GM18502 (cell line): Measurements from ENCODE around the gene NTM.

Experiments
- ATAC-seq: cut with Tn5 transposase; IDR thresholded peaks from one replicate; pipeline ENCODE4 v1.9.1; 2021; ENCODE audit warnings: mild to moderate bottlenecking; ENCODE audit not compliant: unreplicated experiment, poor library complexity

The NTM gene

DNA sequence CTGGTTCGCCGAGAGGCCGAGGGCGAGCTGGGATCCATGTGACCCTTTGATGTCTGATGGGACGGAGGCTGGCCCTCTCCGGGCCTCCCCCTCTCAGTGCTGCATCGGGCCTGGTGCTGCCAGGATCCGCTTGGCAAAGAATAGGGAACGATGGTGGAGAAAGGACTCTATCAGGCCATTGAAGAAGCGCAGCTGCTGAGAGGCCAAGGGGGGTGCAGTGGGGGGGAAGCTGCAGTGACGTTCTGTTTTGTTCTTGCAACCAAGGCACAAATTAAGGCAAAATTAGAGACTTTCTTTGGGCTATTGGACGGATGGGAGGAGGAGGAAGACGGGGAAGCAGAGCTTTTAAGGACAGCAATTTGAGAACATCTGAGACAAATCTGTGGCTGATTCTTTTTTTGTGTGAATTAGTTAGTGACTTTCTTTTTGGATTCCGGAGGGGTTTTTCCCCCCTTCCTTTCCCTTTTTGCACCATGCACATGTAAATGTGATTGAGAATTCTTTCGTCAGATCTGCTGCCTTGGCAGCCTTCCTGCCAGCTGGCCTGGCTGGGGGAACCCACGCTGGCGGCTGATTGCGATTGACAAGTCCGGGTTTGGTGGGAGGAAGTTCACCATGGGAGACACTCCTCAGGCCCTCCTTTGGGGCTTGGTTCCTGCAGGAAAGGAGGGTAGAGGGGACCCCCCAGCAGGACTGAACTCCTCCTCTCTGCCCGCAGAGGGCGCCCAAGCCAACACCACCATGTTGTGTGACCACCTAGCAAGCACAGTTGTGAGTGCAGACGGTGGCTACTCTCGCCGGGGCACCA, 214.6 kb downstream of the NTM start:
- no peak for ATAC-seq

DNA sequence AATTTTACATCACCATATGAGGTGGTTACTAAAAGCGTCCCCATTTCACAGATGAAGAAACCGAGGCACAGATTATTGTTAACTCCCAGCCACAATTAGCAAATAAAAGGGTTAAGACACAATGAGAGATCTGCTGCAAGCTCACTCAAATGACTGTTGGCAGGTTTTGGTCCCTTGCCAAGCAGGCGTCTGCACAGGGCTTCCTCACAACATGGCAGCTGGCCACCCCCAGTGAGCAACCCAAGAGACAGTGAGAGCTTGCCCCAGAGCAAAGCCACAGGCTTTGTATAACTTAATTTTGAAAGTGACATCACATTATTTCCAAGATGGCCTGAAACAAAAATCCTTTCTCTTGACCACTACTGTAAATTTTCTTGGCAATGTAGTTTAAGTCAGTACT, 217.6 kb downstream of the NTM start:
- no peak for ATAC-seq

DNA sequence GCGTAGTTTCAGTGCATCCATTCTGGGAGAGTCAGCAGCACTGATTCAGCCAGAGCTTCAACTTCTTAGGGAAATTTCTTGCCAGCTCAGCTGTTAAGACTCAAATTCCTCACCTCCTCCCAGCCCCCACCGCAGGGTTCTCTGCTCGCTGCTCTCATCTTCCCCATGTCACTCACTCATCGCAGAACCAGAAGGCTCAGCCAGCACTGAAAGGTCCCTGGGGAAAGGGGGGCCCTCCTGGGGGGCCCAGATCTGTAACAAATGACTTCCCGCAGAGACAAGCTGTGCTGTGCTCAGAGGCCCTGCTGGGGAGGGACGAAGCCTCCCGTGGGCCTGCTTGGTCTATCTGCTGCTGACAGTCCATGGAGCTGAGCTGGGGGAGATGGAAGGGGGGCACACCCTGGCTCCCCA, 220.6 kb downstream of the NTM start:
- no peak for ATAC-seq

DNA sequence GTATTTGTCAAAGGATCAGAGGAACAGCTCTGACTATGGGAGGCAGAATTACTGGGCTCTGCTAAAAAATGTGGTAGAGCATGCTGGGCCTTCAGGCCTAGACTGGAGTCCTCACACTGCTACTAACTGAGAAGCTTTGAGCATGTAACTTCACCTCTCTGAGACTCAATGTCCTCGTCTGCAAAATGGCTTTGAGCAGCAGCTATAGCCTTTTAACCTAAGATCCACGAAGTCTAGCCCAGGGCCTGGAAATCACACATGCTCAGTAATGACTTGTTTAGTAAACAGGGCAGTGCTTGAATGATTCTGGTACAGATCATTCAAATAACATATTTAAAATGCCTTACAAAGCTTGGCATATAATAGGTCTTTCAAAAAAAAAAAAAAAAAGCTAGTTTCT, 221.7 kb downstream of the NTM start:
- no peak for ATAC-seq

DNA sequence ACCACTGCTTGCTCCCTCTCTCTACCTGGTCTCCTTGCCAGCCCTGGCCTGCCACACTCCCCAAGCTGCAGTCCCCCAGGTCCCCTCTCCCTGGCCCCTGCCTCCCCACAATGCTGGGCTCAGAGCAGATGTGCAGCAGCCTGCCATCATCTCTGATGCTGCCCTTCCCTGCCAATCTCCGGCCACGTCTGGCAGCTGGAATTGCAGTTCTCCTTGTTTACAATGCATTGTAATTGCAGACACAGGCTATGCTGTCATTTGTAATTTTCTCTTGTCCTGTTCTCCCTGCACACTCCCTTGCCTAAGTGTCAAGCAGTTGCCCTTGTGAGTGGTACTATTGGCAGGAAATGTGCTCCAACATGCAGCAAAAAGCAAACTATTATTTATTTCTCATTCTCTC, 222.3 kb downstream of the NTM start:
- ATAC-seq: no peak

DNA sequence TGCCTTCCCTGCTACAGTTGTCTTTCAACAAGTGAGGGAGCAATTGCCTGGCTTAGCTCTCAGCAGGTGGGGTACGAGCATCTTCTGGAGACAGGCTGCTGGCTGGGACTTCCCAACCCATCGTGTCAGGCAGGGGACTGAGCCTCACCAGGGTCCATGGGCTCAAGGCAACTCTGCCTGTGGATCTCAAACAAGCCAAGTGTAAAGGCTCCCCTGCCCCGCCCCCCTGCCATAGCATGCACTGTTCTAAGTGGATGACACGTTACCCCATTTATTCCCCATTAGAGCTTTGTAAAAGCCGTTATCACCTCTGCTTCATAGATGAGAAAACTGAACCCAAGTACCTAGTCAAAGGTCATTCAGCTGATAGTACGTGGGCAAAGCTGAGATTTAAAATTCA, 222.9 kb downstream of the NTM start:
- no peak for ATAC-seq

DNA sequence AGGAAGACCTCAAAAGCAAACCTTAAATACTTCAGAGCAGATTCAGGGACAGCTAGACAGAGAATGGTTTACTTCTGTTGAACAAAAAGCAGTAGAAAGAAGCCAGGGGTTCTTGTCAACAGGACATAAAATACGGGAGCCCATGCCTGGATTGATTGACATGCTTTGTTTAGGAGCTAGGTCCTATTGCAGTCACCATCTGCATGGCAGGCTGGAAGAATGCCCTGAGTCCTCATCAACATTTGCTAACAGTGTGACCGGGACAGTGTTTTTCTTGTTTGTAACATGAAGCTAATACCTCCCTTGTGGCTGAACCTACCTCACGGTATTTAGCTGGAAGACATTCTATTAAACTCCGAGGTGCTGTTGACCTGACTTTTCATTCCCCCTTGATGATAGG, 225.4 kb downstream of the NTM start:
- ATAC-seq: no peak

DNA sequence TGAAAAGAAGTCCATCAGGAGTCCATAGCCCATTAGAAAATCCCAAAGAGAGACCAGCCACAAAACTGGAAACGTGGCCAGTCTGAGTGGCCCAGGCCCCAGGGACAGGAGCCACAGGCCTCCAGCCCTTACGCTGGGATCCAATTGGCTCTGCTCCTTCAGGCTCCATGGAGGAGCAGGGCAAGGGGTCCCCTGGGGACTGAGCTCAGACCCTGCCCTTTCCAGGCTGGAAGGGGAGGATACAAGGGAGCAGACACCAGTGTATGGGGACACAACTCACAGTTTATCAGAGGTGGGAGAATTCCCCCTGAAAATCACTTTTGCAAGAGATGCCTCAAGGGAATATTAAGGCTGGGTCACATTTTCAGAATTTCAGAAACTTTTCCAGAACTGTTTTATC, 227.5 kb downstream of the NTM start:
- ATAC-seq: no peak

DNA sequence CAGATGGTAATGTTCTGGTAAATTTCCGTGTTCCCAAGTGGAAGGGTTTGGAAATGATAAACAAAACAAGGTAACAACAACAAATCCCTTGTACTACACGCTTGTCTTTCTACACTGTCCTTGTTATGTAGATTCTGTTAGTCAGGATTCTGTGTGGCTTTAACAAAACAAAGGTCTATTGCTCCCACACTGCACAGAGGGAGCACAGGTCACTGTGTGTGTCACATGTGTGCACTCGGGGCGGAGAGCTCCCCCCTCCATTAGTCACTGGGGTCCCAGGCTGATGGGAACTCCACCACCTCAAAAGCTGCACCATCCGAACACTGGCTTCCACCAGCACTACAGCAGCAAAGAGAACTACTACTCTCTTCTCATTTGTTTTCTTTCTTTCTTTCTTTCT, 227.9 kb downstream of the NTM start:
- ATAC-seq: no peak

DNA sequence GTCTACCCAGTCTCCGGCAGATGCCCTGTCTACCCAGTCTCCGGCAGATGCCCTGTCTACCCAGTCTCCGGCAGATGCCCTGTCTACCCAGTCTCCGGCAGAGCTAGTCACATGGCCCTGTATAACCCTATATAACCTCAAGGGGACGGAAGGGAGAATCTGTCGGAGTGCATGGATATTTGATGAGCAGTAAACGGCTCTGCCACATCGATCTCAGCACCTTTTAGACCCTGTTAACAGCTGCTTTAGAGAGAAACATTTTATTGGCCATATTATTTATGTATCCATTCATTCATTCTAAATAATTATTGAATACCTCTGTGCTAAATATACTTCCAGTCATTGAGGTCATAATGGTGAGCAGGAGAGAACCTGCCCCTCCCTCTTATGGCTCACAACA, 228.9 kb downstream of the NTM start:
- ATAC-seq: no peak

DNA sequence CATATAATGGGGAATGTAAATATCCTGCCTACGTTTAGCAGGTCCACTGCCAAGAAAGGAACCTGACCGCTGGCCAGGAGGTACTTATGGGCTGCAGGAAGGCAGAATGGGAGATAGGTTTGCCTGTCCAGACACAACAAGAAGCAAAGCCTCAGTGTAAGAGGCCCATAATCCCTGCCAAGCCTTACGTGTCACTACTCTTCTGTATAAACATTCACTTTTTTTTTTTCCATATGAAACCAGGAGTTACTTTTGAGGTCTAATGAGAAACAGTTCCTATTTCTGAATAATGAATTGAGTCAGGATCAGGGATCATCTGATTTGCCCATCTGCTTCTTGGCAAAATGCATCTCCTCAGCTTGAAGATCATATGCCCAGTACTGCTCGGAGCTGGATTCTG, 230.2 kb downstream of the NTM start:
- ATAC-seq: no peak

DNA sequence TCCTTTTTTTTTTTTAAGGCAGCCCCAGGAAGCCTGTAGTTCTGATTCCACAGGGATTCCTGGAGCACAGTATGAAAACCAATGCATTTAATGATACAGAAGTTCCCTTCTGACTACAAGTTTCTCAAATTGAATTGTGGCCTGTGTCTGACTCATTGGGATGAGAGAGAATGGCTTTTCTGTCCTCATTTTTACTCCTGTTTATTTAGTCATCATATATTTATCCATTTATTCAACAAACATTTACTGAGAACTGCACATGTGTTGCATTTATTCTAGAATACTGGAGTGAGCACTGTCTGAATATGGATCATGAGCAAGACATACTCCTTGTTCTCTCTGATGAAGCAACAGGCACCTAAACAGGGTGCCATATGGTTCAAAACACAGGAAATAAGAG, 231.2 kb downstream of the NTM start:
- no peak for ATAC-seq

DNA sequence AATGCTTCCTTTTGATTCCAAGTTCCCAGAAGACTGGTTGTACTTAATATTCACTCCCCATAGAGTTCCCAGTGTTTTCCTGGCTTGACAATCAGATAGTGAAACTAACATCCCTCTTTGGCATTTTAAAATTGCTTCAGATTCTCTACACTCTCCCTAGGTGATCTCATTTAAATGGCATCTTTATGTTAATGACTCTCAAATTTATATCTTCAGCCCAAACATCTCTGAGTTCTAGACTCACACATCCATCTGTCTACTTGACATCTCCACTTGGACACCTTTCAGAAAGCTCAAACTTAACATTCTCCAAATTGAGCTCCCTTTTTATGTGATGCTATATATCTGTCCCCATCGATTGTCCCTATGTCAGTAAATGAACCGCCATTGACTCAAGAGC, 232.0 kb downstream of the NTM start:
- no peak for ATAC-seq

DNA sequence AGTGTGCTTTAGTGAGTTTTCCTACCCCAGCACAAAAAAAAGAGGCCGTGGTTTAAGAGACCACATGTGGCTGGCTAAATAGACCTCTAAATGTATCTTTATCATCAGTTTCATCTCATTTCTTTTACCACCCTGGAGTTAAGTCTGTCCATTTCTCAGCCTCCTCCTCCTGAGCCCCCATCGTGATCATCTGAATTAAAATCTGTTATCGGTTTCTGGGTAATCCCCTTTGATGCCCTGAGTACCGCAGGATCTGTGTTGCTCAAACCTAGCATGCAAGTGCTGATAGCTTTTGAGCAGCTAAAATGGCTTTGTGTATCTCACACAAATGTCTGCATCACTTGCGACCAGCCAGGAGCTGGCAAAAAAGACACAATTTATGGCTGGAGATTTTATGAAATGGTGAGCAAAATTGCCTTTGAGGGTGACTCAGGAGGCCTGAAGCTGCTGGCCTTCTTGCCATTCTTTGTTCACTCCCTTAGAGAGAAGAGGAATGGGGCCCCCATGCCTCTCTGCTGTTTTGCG, 236.5 kb downstream of the NTM start:
- no peak for ATAC-seq

DNA sequence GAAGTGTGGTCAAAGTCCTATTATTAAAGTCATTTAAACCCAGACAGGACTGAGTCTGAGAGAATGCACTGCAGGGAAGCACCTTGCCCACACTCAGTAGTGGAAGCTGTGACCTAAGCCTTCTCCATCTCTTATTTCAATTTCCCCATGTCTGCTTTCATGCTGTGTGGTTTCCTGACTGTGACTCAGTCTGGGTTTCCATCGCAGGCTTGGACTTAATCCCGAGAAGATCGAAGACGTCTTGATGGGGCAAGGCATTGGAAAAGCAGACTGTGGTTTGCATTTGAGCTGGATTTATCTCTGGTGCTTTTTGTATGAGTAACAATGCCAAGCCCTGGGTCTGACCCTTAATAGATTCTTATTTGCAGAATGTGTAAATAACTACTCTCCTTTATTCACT, 238.9 kb downstream of the NTM start:
- no peak for ATAC-seq

DNA sequence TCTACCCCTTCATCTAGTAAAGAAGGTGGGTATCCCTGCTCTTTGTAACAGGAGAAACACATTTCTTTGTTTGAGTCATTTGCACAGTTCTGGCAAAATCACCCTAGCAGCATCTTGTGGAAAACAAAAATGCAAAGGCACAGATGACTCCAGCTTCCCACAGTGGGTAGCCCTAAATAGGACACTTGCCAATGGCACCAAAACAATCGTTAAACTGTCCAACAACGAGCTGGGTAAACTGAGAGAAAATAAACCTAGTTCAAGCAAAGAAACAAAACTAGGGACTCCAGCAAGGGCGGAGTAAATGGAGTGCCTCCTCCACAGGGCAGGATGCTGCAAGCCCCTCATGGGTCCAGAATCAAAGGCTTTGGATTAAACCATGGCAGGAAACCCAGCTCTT, 239.5 kb downstream of the NTM start:
- ATAC-seq: no peak

DNA sequence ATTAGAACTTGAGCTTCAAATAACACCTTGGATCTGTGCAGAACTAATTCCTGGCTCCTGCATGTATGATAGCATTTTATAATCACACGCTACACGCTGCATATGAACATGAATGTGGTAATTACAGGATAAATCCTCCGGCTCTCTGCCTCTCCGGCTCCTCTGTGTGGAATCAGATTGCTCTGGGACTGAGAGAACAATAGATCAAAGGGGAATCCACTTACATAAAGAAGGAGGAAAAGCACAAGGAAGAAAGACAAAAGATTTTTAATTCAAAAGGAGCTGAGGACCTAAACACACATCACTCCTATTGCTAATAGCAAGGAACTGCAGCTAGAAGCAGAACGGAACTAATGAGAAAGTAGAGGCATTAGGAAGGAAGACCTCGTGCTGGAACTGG, 240.9 kb downstream of the NTM start:
- ATAC-seq: no peak

DNA sequence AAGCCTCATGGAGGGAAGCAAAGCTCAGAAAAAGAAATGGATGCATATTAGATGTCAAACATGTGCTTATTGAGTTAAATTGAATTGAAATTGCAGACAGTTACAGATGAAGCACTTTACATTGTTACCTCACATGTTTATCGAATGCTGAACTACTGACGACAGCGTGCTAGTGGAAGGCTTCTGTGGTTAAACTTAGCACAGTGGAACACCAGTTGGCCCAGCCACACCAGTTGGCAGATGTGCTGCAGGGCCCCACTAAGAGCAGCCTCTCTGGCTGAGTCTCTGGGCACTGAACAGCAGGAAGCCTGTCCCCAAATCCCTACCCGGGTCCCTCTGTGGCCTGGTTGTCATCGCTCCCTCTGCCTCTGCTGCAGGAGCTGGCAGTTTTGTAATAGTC, 242.1 kb downstream of the NTM start:
- ATAC-seq: no peak

DNA sequence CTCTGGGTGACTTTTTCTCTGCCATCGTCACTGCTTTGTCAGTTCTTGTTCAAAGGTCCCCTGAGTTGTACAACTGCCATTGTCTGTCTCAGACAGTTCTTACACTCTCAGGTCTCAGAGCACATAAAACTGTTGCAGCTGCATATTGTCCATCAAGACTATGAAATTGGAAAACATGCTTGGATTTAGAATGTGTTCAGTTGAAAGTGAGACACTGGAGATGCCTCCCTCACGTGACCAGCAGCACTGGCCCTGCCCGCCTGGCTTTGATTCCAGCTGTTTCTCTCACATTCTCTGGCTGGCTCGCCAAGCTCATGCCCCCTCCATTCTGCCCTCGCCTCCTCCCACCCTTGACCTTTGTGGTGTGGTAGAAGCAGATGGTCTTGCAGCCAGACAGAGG, 244.2 kb downstream of the NTM start:
- no peak for ATAC-seq

DNA sequence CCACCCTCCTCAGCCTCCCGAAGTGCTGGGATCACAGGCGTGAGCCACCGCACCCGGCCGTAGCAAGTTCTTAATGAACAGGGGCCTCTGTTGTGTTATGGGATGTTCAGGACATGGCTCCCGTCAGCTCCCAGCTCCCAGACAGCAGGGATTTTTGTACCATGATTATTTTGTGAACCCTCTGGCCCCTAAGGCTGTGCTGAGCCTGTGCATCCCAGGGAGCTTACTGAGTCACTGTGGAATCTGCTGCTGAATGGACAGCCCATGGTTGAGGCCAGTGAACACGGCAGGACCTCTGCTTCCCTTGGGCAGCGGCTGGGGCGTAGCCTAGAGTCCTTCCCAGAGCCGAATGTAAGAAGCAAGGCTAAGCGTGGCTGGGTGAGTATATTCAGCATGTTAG, 245.2 kb downstream of the NTM start:
- ATAC-seq: no peak

DNA sequence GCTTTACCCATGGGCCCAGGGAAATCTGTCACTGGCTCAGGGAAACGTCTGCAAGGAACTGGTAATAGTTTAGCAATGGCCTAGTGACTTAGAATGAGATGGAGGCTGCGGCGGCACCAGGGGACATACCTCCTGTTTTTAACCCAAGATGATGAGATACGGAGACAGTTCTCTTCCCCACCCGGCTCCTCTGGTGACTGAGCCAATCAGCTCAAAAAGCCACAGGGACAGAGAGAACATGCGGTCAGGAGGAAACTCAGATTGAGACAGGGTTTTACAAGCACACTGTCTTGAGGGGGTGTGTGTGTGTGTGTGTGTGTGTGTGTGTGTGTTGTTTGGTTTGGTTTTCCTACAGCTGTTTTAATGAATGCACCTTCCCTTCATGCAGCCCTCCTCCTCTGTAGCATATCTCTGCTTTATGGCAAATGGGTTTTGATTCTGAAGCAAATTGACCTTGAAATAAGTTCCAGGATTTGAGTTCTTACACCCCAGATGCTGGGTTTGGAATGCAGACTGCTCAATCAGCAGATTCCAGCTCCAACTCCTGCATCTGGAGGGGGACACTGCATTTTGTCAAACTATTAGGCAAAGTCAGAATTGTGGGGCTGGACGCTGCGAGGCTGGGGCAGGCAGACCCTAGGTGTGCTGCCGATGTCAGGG, 246.2 kb downstream of the NTM start:
- ATAC-seq: no peak

DNA sequence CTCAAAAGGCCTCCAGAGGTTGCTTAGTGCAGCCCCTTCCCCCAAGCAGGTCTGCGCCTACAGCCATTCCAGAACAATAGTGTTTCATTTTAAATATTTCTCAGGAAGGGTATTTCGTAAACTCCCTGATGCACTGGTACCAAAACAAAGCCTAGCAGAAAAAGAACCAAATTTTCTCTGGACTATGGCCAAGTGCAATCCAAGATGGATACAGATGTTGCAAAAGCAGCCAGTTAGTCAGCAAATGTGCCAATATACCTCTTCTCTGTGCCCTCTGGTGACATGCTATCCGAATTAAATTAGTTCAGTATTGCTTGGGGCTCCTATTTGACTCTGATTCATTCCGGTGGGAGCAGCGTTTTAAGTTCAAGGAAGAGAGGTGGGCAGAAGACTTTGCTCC, 247.8 kb downstream of the NTM start:
- ATAC-seq: no peak
